ENCODE measurements around the gene ESPNL. TPM values are rescaled to one million over a fixed set of nuclear protein-coding genes. Genes with fewer than 3 reads are reported as not detected.
A peak's percentile ranks its signal among the peaks of the same experiment; 100 is the strongest.

ESPNL gene
- total RNA-seq, 2 experiments from 2014 or later = not detected

GRCh38 chr2:238158018-238158508 is 57.9 kb downstream of the ESPNL start:
- Mint-ChIP-seq H3K4me3 (peak overlapping the region; percentile 7), H3K27me3 (peaks cover 27% of the 10 kb centered on the region), H3K4me1 (peaks cover 10% of the 10 kb centered on the region), H3K9me3 (no peaks in the 10 kb centered on the region), H3K27ac (no peak overlapping the region), H3K36me3 (no peaks in the 10 kb centered on the region)
- no peak for DNase-seq

GRCh38 chr2:238158509-238159070 is 58.5 kb downstream of the ESPNL start, which contains the start of gene ERFE:
Gene ERFE (plus strand): TSS chr2:238158970. CDS start chr2:238159008, 38 bp downstream.
- Mint-ChIP-seq H3K4me3 (peak within 1 kb of the TSS; percentile 69), H3K27ac (no peak within 1 kb of the TSS), H3K4me1 (peaks cover 10% of the 10 kb centered on the region), H3K9me3 (no peaks in the 10 kb centered on the region), H3K36me3 (no peaks in the 10 kb centered on the region), H3K27me3 (peaks cover 29% of the 10 kb centered on the region)
- peak; percentile 68 for DNase-seq

GRCh38 chr2:238159071-238159539 is 59.0 kb downstream of the ESPNL start:
- Mint-ChIP-seq H3K27me3 (peaks cover 29% of the 10 kb centered on the region), H3K27ac (no peak overlapping the region), H3K9me3 (no peaks in the 10 kb centered on the region), H3K4me1 (peaks cover 10% of the 10 kb centered on the region), H3K36me3 (no peaks in the 10 kb centered on the region), H3K4me3 (peak overlapping the region; percentile 69)
- DNase-seq = peak; percentile 43

GRCh38 chr2:238159661-238160205 is 59.6 kb downstream of the ESPNL start:
- peaks cover 34% of the 10 kb centered on the region for H3K27me3 Mint-ChIP-seq
- H3K9me3 Mint-ChIP-seq = no peaks in the 10 kb centered on the region
- H3K4me1 Mint-ChIP-seq = peaks cover 10% of the 10 kb centered on the region
- H3K27ac Mint-ChIP-seq = no peak overlapping the region
- DNase-seq = no peak
- H3K36me3 Mint-ChIP-seq = no peaks in the 10 kb centered on the region
- H3K4me3 Mint-ChIP-seq = peak overlapping the region; percentile 69

GRCh38 chr2:238160206-238161129 is 60.3 kb downstream of the ESPNL start:
- Mint-ChIP-seq H3K4me1 (peaks cover 10% of the 10 kb centered on the region), H3K9me3 (no peaks in the 10 kb centered on the region), H3K27ac (no peak overlapping the region), H3K27me3 (peaks cover 42% of the 10 kb centered on the region), H3K4me3 (no peak overlapping the region), H3K36me3 (no peaks in the 10 kb centered on the region)
- DNase-seq = peak; percentile 28

- H3K4me1 Mint-ChIP-seq = peaks cover 10% of the 10 kb centered on the region
- H3K27ac Mint-ChIP-seq = no peak overlapping the region
- H3K27me3 Mint-ChIP-seq = peaks cover 43% of the 10 kb centered on the region
- no peaks in the 10 kb centered on the region for H3K9me3 Mint-ChIP-seq
- no peak overlapping the region for H3K4me3 Mint-ChIP-seq
- DNase-seq = no peak
- no peaks in the 10 kb centered on the region for H3K36me3 Mint-ChIP-seq
These were observed 61.3 kb downstream of the ESPNL start for GRCh38 chr2:238161291-238162051.

- Mint-ChIP-seq H3K27me3 (peaks cover 43% of the 10 kb centered on the region), H3K4me3 (no peak overlapping the region), H3K36me3 (no peaks in the 10 kb centered on the region), H3K9me3 (no peaks in the 10 kb centered on the region), H3K4me1 (peaks cover 10% of the 10 kb centered on the region), H3K27ac (no peak overlapping the region)
- no peak for DNase-seq
These were observed 62.2 kb downstream of the ESPNL start for GRCh38 chr2:238162251-238162845.

- DNase-seq = no peak
- peaks cover 43% of the 10 kb centered on the region for H3K27me3 Mint-ChIP-seq
- H3K4me3 Mint-ChIP-seq = no peak overlapping the region
- peaks cover 10% of the 10 kb centered on the region for H3K4me1 Mint-ChIP-seq
- no peaks in the 10 kb centered on the region for H3K9me3 Mint-ChIP-seq
- no peak overlapping the region for H3K27ac Mint-ChIP-seq
- no peaks in the 10 kb centered on the region for H3K36me3 Mint-ChIP-seq
These were observed 62.8 kb downstream of the ESPNL start for GRCh38 chr2:238162846-238163441.

GRCh38 chr2:238163481-238164198 is 63.5 kb downstream of the ESPNL start:
- H3K27ac Mint-ChIP-seq = no peak overlapping the region
- H3K4me1 Mint-ChIP-seq = peaks cover 12% of the 10 kb centered on the region
- DNase-seq = no peak

GRCh38 chr2:238164906-238165287 is 64.8 kb downstream of the ESPNL start:
- Mint-ChIP-seq H3K36me3 (peaks cover under 1% of the 10 kb centered on the region), H3K4me1 (peaks cover 5% of the 10 kb centered on the region), H3K27ac (no peak overlapping the region), H3K4me3 (no peak overlapping the region), H3K9me3 (no peaks in the 10 kb centered on the region), H3K27me3 (peaks cover 34% of the 10 kb centered on the region)
- DNase-seq = no peak

More at GRCh38 chr2:238163481-238164198, 63.5 kb downstream of the ESPNL start:
- no peaks in the 10 kb centered on the region for H3K36me3 Mint-ChIP-seq
- H3K4me3 Mint-ChIP-seq = no peak overlapping the region
- H3K9me3 Mint-ChIP-seq = no peaks in the 10 kb centered on the region
- peaks cover 43% of the 10 kb centered on the region for H3K27me3 Mint-ChIP-seq

- H3K27ac Mint-ChIP-seq = no peak overlapping the region
- H3K36me3 Mint-ChIP-seq = peaks cover 4% of the 10 kb centered on the region
- H3K27me3 Mint-ChIP-seq = peaks cover 31% of the 10 kb centered on the region
- peaks cover 4% of the 10 kb centered on the region for H3K4me1 Mint-ChIP-seq
- no peaks in the 10 kb centered on the region for H3K9me3 Mint-ChIP-seq
- no peak overlapping the region for H3K4me3 Mint-ChIP-seq
- DNase-seq = no peak
These were observed 65.3 kb downstream of the ESPNL start for GRCh38 chr2:238165288-238165921.

GRCh38 chr2:238166391-238167343 is 66.5 kb downstream of the ESPNL start:
- Mint-ChIP-seq H3K4me3 (no peak overlapping the region), H3K27ac (no peak overlapping the region), H3K36me3 (peaks cover 6% of the 10 kb centered on the region), H3K9me3 (no peaks in the 10 kb centered on the region), H3K27me3 (peaks cover 20% of the 10 kb centered on the region), H3K4me1 (peaks cover 2% of the 10 kb centered on the region)
- no peak for DNase-seq
